Keratinocyte (primary cell): Measurements from ENCODE around the gene KRTAP4-3. TPM values are rescaled to one million over a fixed set of nuclear protein-coding genes. Genes with fewer than 3 reads are reported as not detected.
"Not testable (repeated sequence)": the region's sequence is repeated elsewhere in the genome, so short reads cannot be mapped to it uniquely, and the experiment has no call there.

Source experiments
- DNase-seq: peaks from one replicate; pipeline ENCODE4 v3.0.0-alpha.2; 2011; ENCODE audit warnings: low read depth, missing footprints, low spot score
- FAIRE-seq: peaks from 2 replicates; lab custom pipeline; 2011; peaks lifted over from hg19 to GRCh38; lab: Jason Lieb, UNC
- H2AFZ ChIP-seq: 2 replicates; pipeline ENCODE4 v1.6.0; 2012; ENCODE audit warnings: low read length, control low read depth, inconsistent platforms; ENCODE audit not compliant: control insufficient read depth
- H3K27ac ChIP-seq: 2 replicates; pipeline ENCODE4 v1.5.1; 2011; ENCODE audit warnings: low read length; ENCODE audit not compliant: control insufficient read depth, insufficient read depth
- H3K27me3 ChIP-seq: 3 replicates; pipeline ENCODE4 v1.6.0; 2011; ENCODE audit warnings: low read length; ENCODE audit not compliant: control insufficient read depth, insufficient read depth; ENCODE audit errors: extremely low read depth
- H3K36me3 ChIP-seq, 2 experiments: 2 replicates in 1 of 2; 3 replicates in 1 of 2; pipeline ENCODE4 v1.5.1; 2011; ENCODE audit warnings: low read length in 2 of 2, mild to moderate bottlenecking in 1 of 2; ENCODE audit not compliant: control insufficient read depth in 2 of 2, insufficient read depth in 2 of 2; ENCODE audit errors: extremely low read depth in 1 of 2
- H3K4me1 ChIP-seq: 3 replicates; pipeline ENCODE4 v1.5.1; 2011; ENCODE audit warnings: low read length; ENCODE audit not compliant: control insufficient read depth, insufficient read depth; ENCODE audit errors: extremely low read depth
- H3K4me2 ChIP-seq: 3 replicates; pipeline ENCODE4 v1.6.0; 2011; ENCODE audit warnings: low read depth, low read length; ENCODE audit not compliant: control insufficient read depth, insufficient read depth; ENCODE audit errors: extremely low read depth
- H3K4me3 ChIP-seq, 3 experiments: fragments of 200-600 bp in 1 of 3; sonication (generic) in 1 of 3; 2 replicates in 2 of 3; 3 replicates in 1 of 3; pipeline ENCODE4 v1.5.1; 2011 to 2016; ENCODE audit warnings: low read length in 3 of 3, mild to moderate bottlenecking in 3 of 3, control low read depth in 2 of 3, inconsistent platforms in 1 of 3, low read depth in 1 of 3, mixed read lengths in 1 of 3, mixed run types in 1 of 3, moderate library complexity in 1 of 3; ENCODE audit not compliant: control insufficient read depth in 2 of 3, insufficient read depth in 2 of 3; ENCODE audit errors: extremely low read depth in 1 of 3
- H3K79me2 ChIP-seq: 2 replicates; pipeline ENCODE4 v1.6.0; 2012; ENCODE audit warnings: low read length; ENCODE audit not compliant: control insufficient read depth, insufficient read depth
- H3K9ac ChIP-seq: 3 replicates; pipeline ENCODE4 v1.6.0; 2011; ENCODE audit warnings: low read length; ENCODE audit not compliant: control insufficient read depth, insufficient read depth; ENCODE audit errors: extremely low read depth
- H3K9me1 ChIP-seq: 3 replicates; pipeline ENCODE4 v1.6.0; 2011; ENCODE audit warnings: low read length; ENCODE audit not compliant: control insufficient read depth, insufficient read depth; ENCODE audit errors: extremely low read depth
- H3K9me3 ChIP-seq: 2 replicates; pipeline ENCODE4 v1.5.1; 2012; ENCODE audit warnings: low read depth, low read length; ENCODE audit not compliant: control insufficient read depth
- H4K20me1 ChIP-seq: 3 replicates; pipeline ENCODE4 v1.6.0; 2011; ENCODE audit warnings: low read length; ENCODE audit not compliant: control insufficient read depth, insufficient read depth; ENCODE audit errors: extremely low read depth
- EZH2 ChIP-seq: IDR thresholded peaks from one replicate; pipeline ENCODE4 v1.6.1; 2012; ENCODE audit warnings: inconsistent platforms, mild to moderate bottlenecking, low read length, moderate library complexity
- dilution Hi-C: fragments of 300-500 bp; cut with MboI; formaldehyde crosslinking; loops from one replicate; pipeline ENCODE4 v1.7.0; 2020; ENCODE audit warnings: low sequenced_read_pairs; ENCODE audit not compliant: extremely low pct_ligation_motif_present
- polyA plus RNA-seq, 5 experiments: library from polyadenylated mRNA; depleted of rRNA in 3 of 5; stranded (reverse) in 3 of 5; stranded (forward) in 1 of 5; unstranded in 1 of 5; fragments of >200 nt; gene quantifications; 1 replicate in 1 of 5; 2 replicates in 3 of 5; 3 replicates in 1 of 5; pipeline versions ENCODE4 v1.2.1 to v1.2.3, GENCODE V29; 2011 to 2012; ENCODE audit warnings: missing spikeins in 2 of 5, low read depth in 1 of 5, low replicate concordance in 1 of 5
- TF ChIP-seq, protein P1 (sequence below), 3 experiments: IDR thresholded peaks in 1 of 3; conservative IDR thresholded peaks in 1 of 3; optimal IDR thresholded peaks in 1 of 3; 2 replicates in 2 of 3; 3 replicates in 1 of 3; pipeline versions ENCODE3 to v1.5.1; 2011; ENCODE audit warnings: low read length in 3 of 3, mild to moderate bottlenecking in 3 of 3, moderate library complexity in 2 of 3, control low read depth in 1 of 3, inconsistent platforms in 1 of 3; ENCODE audit not compliant: insufficient read depth in 2 of 3; ENCODE audit errors: extremely low read depth in 1 of 3

The KRTAP4-3 gene
- polyA plus RNA-seq, 1 donor (not counting 4 experiments of a cell fraction or from before 2014, with no cell fraction given) = not detected

DNA sequence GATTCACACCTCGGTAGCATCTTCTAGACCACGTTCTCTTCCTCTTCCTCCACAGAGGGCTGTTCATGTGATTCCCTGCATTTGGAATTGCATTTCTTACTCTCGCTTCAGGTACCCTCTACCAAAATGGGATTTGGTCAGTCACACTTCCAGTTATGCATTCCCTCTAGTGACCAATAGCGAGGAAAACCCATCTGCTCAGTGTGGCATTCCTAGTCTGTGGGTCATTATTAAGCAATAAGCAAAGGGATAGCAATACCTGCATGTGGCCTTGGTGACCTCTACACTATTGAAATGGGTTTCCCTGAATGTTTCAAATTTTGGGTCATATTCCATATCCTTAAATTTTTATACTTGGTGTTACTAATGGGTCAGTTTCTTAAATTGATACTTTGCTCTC is 18.0 kb downstream of the KRTAP4-3 start:
- Histone ChIP-seq H3K9ac (no peak overlapping the region), H3K9me3 (no peaks in the 10 kb centered on the region), H3K4me3 (no peak overlapping the region), H3K36me3 (no peaks in the 10 kb centered on the region), H3K27ac (no peak overlapping the region), H2AFZ (no peak overlapping the region), H3K79me2 (no peaks in the 10 kb centered on the region), H3K4me2 (no peak overlapping the region), H4K20me1 (no peaks in the 10 kb centered on the region), H3K4me1 (no peaks in the 10 kb centered on the region), H3K27me3 (no peaks in the 10 kb centered on the region), H3K9me1 (no peaks in the 10 kb centered on the region)
- DNase-seq = no peak
- FAIRE-seq = no peak
- no peak for TF ChIP-seq EZH2
- TF ChIP-seq, protein P1, sequence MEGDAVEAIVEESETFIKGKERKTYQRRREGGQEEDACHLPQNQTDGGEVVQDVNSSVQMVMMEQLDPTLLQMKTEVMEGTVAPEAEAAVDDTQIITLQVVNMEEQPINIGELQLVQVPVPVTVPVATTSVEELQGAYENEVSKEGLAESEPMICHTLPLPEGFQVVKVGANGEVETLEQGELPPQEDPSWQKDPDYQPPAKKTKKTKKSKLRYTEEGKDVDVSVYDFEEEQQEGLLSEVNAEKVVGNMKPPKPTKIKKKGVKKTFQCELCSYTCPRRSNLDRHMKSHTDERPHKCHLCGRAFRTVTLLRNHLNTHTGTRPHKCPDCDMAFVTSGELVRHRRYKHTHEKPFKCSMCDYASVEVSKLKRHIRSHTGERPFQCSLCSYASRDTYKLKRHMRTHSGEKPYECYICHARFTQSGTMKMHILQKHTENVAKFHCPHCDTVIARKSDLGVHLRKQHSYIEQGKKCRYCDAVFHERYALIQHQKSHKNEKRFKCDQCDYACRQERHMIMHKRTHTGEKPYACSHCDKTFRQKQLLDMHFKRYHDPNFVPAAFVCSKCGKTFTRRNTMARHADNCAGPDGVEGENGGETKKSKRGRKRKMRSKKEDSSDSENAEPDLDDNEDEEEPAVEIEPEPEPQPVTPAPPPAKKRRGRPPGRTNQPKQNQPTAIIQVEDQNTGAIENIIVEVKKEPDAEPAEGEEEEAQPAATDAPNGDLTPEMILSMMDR (optimal IDR thresholded peaks at IDR 0.05 in 1 of 3, IDR thresholded peaks at IDR 0.05 in 1 of 3, conservative IDR thresholded peaks at IDR 0.05 in 1 of 3; ENCODE audit: extremely low read depth in 1 of 3, insufficient read depth in 2 of 3, low read length in 3 of 3) = no peak
- dilution Hi-C loops = no loop called here

DNA sequence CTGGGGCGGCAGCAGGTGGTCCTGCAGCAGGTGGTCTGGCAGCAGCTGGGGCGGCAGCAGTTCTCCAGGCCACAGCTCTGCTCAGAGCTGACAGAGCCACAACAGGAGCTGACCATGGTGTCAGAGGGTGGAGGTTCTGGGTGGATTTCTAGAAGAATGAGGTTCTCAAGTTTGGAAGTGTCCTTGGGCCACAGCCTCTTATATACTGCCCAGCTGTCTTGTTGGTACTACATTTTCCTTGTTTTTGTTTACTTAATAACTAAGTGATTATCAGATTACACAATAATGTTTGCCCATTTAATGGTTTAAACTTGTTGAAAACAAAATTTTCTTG is 18.4 kb downstream of the KRTAP4-3 start, which contains the start of gene KRTAP4-5:
Gene KRTAP4-5, minus strand, starts transcription at position 174 of the 334 bp plus-strand sequence. Its CDS starts 58 bp downstream, at position 116.
- Histone ChIP-seq H3K36me3 (no peaks in the 10 kb centered on the region), H3K27ac (no peak within 1 kb of the TSS), H3K9me1 (no peaks in the 10 kb centered on the region), H3K9ac (no peak within 1 kb of the TSS), H3K4me2 (no peak within 1 kb of the TSS), H4K20me1 (no peaks in the 10 kb centered on the region), H2AFZ (no peak within 1 kb of the TSS), H3K9me3 (no peaks in the 10 kb centered on the region), H3K4me1 (no peaks in the 10 kb centered on the region), H3K79me2 (no peaks in the 10 kb centered on the region), H3K4me3 (no peak within 1 kb of the TSS), H3K27me3 (no peaks in the 10 kb centered on the region)
- dilution Hi-C loops = no loop called here
- FAIRE-seq (no peak), DNase-seq (no peak)
- TF ChIP-seq EZH2 = no peak
- TF ChIP-seq, protein P1 (optimal IDR thresholded peaks at IDR 0.05 in 1 of 3, IDR thresholded peaks at IDR 0.05 in 1 of 3, conservative IDR thresholded peaks at IDR 0.05 in 1 of 3; ENCODE audit: extremely low read depth in 1 of 3, insufficient read depth in 2 of 3, low read length in 3 of 3) = no peak

DNA sequence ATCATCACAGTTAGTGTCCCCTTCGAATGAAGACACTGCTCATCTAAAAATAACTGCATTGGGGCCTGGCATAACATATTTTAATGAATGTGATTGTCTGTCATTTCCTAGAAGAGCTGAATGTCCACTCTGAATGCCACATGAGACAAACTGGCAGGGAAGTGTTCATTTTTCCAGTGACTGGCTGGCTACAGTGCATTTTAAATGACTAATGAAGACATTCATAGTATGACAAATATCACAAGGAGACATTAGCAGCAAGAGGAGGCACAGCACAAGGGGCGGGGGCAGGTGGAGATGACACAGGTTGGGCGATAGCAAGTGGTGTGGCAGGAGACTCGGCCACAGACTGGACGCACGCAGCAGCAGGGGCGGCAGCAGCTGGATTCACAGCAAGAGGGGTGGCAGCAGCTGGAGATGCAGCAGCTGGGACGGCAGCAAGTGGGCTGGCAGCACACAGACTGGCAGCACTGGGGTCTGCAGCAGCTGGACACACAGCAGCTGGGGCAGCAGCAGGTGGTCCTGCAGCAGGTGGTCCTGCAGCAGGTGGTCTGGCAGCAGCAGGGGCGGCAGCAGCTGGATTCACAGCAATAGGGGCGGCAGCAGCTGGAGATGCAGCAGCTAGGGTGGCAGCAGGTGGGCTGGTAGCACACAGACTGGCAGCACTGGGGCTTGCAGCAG is 18.9 kb downstream of the KRTAP4-3 start:
- FAIRE-seq, H4K20me1 ChIP-seq, H3K4me2 ChIP-seq, H3K79me2 ChIP-seq, H3K9ac ChIP-seq, H3K4me3 ChIP-seq, dilution Hi-C loops, H3K4me1 ChIP-seq, H3K36me3 ChIP-seq, H3K9me3 ChIP-seq, H2AFZ ChIP-seq, DNase-seq, H3K27ac ChIP-seq, H3K9me1 ChIP-seq, H3K27me3 ChIP-seq: not testable (repeated sequence)
